ENCODE results near the gene EIF2AK2. TPM values are rescaled to one million over a fixed set of nuclear protein-coding genes. Genes with fewer than 3 reads are reported as not detected.

EIF2AK2 gene
- total and polyA plus RNA-seq, 2 experiments from 2014 or later, result 33.8 to 35.5 TPM

DNA sequence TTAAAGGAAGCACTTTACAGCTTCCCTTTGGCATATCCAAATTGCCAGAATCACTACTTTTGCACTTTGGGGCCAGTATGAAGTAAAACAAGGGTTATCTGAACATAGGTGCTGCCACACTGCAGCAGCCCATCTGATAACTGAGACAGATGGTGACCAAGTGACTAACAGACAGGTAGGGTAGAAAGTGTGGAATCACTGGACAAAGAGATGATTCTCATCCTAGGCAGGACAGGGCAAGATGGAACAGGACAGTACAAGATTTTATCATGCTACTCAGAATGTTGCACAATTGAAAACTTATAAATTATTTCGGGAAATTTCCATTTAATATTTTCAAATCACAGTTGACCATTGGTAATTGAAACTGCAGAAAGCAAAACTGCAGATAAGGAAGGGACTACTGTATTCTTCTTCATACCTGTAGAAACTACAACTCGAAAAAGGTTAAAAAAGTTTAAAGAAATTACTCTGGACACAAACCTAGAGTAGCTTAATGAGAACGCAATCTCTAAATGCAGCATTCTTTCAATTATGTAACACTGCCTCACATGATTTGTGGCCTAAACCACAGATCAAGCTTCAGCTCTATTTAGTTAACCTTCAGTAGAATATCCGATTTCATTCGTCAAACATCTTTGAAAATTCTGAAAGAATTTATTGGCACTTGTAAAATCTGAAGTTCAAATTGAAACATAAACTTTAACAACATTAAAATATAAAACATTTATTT is 104.0 kb downstream of the EIF2AK2 start (continued):
- TF ChIP-seq ZNF331 (CRISPR knock-in tag; IDR thresholded peaks at IDR 0.05; ENCODE audit: low read depth) (no peak), POLR2AphosphoS5 (IDR thresholded peaks at IDR 0.05; ENCODE audit: low read depth) (no peak), EZH2 (IDR thresholded peaks at IDR 0.05; ENCODE audit: low read depth, unreplicated experiment) (no peak), EZH2phosphoT487 (IDR thresholded peaks at IDR 0.05; ENCODE audit: unreplicated experiment) (no peak), ZNF114 (CRISPR knock-in tag; IDR thresholded peaks at IDR 0.05) (no peak)
- TF ChIP-seq, protein P1, sequence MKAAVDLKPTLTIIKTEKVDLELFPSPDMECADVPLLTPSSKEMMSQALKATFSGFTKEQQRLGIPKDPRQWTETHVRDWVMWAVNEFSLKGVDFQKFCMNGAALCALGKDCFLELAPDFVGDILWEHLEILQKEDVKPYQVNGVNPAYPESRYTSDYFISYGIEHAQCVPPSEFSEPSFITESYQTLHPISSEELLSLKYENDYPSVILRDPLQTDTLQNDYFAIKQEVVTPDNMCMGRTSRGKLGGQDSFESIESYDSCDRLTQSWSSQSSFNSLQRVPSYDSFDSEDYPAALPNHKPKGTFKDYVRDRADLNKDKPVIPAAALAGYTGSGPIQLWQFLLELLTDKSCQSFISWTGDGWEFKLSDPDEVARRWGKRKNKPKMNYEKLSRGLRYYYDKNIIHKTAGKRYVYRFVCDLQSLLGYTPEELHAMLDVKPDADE (IDR thresholded peaks at IDR 0.05), result no peak
- TF ChIP-seq, protein P2, sequence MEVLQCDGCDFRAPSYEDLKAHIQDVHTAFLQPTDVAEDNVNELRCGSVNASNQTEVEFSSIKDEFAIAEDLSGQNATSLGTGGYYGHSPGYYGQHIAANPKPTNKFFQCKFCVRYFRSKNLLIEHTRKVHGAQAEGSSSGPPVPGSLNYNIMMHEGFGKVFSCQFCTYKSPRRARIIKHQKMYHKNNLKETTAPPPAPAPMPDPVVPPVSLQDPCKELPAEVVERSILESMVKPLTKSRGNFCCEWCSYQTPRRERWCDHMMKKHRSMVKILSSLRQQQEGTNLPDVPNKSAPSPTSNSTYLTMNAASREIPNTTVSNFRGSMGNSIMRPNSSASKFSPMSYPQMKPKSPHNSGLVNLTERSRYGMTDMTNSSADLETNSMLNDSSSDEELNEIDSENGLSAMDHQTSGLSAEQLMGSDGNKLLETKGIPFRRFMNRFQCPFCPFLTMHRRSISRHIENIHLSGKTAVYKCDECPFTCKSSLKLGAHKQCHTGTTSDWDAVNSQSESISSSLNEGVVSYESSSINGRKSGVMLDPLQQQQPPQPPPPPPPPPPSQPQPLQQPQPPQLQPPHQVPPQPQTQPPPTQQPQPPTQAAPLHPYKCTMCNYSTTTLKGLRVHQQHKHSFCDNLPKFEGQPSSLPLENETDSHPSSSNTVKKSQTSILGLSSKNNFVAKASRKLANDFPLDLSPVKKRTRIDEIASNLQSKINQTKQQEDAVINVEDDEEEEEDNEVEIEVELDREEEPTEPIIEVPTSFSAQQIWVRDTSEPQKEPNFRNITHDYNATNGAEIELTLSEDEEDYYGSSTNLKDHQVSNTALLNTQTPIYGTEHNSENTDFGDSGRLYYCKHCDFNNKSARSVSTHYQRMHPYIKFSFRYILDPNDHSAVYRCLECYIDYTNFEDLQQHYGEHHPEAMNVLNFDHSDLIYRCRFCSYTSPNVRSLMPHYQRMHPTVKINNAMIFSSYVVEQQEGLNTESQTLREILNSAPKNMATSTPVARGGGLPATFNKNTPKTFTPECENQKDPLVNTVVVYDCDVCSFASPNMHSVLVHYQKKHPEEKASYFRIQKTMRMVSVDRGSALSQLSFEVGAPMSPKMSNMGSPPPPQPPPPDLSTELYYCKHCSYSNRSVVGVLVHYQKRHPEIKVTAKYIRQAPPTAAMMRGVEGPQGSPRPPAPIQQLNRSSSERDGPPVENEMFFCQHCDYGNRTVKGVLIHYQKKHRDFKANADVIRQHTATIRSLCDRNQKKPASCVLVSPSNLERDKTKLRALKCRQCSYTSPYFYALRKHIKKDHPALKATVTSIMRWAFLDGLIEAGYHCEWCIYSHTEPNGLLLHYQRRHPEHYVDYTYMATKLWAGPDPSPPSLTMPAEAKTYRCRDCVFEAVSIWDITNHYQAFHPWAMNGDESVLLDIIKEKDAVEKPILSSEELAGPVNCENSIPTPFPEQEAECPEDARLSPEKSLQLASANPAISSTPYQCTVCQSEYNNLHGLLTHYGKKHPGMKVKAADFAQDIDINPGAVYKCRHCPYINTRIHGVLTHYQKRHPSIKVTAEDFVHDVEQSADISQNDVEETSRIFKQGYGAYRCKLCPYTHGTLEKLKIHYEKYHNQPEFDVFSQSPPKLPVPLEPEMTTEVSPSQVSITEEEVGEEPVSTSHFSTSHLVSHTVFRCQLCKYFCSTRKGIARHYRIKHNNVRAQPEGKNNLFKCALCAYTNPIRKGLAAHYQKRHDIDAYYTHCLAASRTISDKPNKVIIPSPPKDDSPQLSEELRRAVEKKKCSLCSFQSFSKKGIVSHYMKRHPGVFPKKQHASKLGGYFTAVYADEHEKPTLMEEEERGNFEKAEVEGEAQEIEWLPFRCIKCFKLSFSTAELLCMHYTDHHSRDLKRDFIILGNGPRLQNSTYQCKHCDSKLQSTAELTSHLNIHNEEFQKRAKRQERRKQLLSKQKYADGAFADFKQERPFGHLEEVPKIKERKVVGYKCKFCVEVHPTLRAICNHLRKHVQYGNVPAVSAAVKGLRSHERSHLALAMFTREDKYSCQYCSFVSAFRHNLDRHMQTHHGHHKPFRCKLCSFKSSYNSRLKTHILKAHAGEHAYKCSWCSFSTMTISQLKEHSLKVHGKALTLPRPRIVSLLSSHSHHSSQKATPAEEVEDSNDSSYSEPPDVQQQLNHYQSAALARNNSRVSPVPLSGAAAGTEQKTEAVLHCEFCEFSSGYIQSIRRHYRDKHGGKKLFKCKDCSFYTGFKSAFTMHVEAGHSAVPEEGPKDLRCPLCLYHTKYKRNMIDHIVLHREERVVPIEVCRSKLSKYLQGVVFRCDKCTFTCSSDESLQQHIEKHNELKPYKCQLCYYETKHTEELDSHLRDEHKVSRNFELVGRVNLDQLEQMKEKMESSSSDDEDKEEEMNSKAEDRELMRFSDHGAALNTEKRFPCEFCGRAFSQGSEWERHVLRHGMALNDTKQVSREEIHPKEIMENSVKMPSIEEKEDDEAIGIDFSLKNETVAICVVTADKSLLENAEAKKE (CRISPR knock-in tag; IDR thresholded peaks at IDR 0.05), result no peak

Other genes starting within 250 kb of the EIF2AK2 start
- gene STRN, start 190.4 kb downstream of the EIF2AK2 start, total RNA-seq (2014; rRNA removed; shearing (Covaris generic)), result 34.0 and 34.5 TPM in 2 replicates
- gene STRN, start 190.4 kb downstream of the EIF2AK2 start, polyA plus RNA-seq (2016; fragmentation: Nextera tagmentation; extraction: Ambion mirVana), result 15.0 and 16.1 TPM in 2 replicates
- 13.7 and 18.8 TPM in 2 replicates for gene HEATR5B, start 72.6 kb downstream of the EIF2AK2 start, total RNA-seq (2014; rRNA removed; shearing (Covaris generic))
- gene HEATR5B, start 72.6 kb downstream of the EIF2AK2 start, polyA plus RNA-seq (2016; fragmentation: Nextera tagmentation; extraction: Ambion mirVana), result 2.7 and 4.0 TPM in 2 replicates
- 2.8 and 3.5 TPM in 2 replicates for gene GPATCH11, start 72.5 kb downstream of the EIF2AK2 start, total RNA-seq (2014; rRNA removed; shearing (Covaris generic))
- gene GPATCH11, start 72.5 kb downstream of the EIF2AK2 start, polyA plus RNA-seq (2016; fragmentation: Nextera tagmentation; extraction: Ambion mirVana), result 4.3 and 8.0 TPM in 2 replicates
- gene SULT6B1, start 31.7 kb upstream of the EIF2AK2 start, total RNA-seq (2014; rRNA removed; shearing (Covaris generic)), result not detected in 2 replicates
- gene SULT6B1, start 31.7 kb upstream of the EIF2AK2 start, polyA plus RNA-seq (2016; fragmentation: Nextera tagmentation; extraction: Ambion mirVana), result not detected in 2 replicates
- 78.4 and 83.6 TPM in 2 replicates for gene CEBPZOS, start 39.5 kb upstream of the EIF2AK2 start, total RNA-seq (2014; rRNA removed; shearing (Covaris generic))
- 176 and 191 TPM in 2 replicates for gene CEBPZOS, start 39.5 kb upstream of the EIF2AK2 start, polyA plus RNA-seq (2016; fragmentation: Nextera tagmentation; extraction: Ambion mirVana)
- gene CEBPZ, start 74.6 kb upstream of the EIF2AK2 start, total RNA-seq (2014; rRNA removed; shearing (Covaris generic)), result 133 and 135 TPM in 2 replicates
- gene CEBPZ, start 74.6 kb upstream of the EIF2AK2 start, polyA plus RNA-seq (2016; fragmentation: Nextera tagmentation; extraction: Ambion mirVana), result 173 and 185 TPM in 2 replicates
- gene NDUFAF7, start 74.7 kb upstream of the EIF2AK2 start, total RNA-seq (2014; rRNA removed; shearing (Covaris generic)), result 47.4 and 52.8 TPM in 2 replicates
- gene NDUFAF7, start 74.7 kb upstream of the EIF2AK2 start, polyA plus RNA-seq (2016; fragmentation: Nextera tagmentation; extraction: Ambion mirVana), result 44.3 and 58.2 TPM in 2 replicates
- gene PRKD3, start 167.9 kb upstream of the EIF2AK2 start, total RNA-seq (2014; rRNA removed; shearing (Covaris generic)), result 50.9 and 77.0 TPM in 2 replicates
- gene PRKD3, start 167.9 kb upstream of the EIF2AK2 start, polyA plus RNA-seq (2016; fragmentation: Nextera tagmentation; extraction: Ambion mirVana), result 58.9 and 59.7 TPM in 2 replicates
- 13.2 and 16.5 TPM in 2 replicates for gene QPCT, start 187.7 kb upstream of the EIF2AK2 start, total RNA-seq (2014; rRNA removed; shearing (Covaris generic))
- 12.1 and 13.2 TPM in 2 replicates for gene QPCT, start 187.7 kb upstream of the EIF2AK2 start, polyA plus RNA-seq (2016; fragmentation: Nextera tagmentation; extraction: Ambion mirVana)